ENCODE results near the gene ARHGAP6.
A peak's percentile ranks its signal among the peaks of the same experiment; 100 is the strongest.

The ARHGAP6 gene, protein sequence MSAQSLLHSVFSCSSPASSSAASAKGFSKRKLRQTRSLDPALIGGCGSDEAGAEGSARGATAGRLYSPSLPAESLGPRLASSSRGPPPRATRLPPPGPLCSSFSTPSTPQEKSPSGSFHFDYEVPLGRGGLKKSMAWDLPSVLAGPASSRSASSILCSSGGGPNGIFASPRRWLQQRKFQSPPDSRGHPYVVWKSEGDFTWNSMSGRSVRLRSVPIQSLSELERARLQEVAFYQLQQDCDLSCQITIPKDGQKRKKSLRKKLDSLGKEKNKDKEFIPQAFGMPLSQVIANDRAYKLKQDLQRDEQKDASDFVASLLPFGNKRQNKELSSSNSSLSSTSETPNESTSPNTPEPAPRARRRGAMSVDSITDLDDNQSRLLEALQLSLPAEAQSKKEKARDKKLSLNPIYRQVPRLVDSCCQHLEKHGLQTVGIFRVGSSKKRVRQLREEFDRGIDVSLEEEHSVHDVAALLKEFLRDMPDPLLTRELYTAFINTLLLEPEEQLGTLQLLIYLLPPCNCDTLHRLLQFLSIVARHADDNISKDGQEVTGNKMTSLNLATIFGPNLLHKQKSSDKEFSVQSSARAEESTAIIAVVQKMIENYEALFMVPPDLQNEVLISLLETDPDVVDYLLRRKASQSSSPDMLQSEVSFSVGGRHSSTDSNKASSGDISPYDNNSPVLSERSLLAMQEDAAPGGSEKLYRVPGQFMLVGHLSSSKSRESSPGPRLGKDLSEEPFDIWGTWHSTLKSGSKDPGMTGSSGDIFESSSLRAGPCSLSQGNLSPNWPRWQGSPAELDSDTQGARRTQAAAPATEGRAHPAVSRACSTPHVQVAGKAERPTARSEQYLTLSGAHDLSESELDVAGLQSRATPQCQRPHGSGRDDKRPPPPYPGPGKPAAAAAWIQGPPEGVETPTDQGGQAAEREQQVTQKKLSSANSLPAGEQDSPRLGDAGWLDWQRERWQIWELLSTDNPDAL (N-terminal part only)

DNA sequence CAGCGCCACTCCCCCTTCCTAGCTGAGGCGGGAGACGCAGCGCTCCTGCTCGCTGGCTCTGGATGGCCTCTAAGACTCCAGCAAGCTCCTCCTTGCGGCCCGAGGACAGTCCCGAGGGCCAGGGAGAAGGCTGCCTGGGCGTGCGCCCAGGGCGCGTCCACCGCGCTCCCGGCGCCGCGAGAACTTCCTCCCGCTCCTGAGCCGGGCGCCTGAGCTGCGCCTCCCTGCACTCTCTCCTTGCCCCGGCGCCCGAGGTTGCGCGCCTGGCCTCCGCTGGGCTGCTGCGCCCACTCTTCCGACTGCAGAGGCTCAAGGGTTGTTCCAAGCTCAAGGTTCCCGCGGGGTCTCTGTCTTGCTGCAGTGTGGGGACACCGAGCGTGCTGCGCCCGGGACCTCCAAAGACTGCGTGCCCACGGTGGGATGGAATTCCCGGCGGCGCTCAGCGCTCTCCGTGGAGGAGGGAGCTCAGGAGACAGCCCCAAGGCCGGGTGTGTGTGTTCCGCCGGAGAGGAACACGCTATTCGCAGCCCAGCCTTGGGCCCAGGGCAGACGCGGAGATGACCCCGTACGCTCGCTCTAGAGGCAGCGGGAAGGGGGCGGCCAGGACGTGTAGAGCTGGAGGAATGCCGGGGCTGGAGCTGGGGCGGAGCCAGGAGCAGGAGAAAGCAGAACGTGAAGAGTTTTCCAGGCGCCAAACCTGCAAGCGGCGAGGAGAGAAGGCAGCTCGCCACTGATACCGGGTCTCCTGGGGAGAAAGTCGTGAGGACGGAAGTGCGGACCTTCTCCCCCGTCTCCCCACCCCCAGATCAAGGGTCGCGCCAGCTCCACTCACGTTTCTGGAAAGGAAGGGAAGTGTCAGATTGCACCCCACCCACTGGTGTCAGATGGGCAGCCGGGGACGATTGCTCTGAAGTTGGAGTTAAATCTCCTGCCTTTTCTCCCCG, at the start of gene ARHGAP6:
TSS of gene ARHGAP6 (minus strand) at position 753 of the 944 bp plus-strand sequence. CDS start 1,092 bp downstream, outside the sequence.
- H3K9me3 Mint-ChIP-seq, result no peaks in the 10 kb centered on the region
- H3K4me1 Mint-ChIP-seq (ENCODE audit: low read depth), result peaks cover 9% of the 10 kb centered on the region
- peaks cover 51% of the 10 kb centered on the region for H3K27me3 Mint-ChIP-seq
- peak within 1 kb of the TSS; percentile 26 for H3K4me3 Mint-ChIP-seq
- H3K36me3 Mint-ChIP-seq (ENCODE audit: low read depth), result no peaks in the 10 kb centered on the region
- no peak within 1 kb of the TSS for H3K27ac Mint-ChIP-seq

DNA sequence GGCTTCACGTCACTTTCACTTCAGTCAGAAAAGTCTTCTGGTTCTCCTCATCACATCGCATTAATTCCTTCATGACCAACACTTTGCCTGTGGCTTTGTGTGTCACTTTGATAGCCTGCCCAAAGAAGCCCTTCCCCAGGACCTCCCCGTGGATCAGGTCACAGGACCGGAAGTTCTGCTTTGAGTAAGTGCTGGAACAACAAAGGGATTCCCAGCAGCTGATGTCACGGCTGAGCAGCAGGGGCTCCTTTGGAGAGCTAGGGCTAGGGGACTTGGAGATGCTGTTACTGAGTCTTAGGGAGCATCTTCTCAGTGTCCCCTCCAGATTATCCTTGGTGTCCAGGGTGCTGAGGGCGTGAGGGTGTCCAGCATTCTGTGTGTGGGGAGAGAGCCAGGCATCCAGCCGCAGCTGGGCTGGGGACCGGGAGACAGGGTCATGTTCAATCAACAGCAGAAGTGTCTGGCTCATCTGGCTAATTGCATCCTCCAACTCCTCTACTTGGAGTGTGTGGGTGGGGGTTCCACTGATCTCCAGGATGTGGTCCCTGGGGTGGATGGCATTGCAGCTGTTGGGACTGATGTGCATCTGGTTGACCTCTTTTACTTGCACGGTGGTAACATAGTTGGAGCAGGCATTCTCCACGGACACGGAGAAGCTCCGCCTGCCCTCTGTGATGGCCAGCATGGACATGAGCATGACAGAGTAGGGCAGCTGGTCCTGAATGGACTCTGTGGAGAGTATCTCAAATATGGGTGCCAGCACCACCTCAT, 39.2 kb upstream of the ARHGAP6 start:
- Mint-ChIP-seq H3K9me3 (no peaks in the 10 kb centered on the region), H3K27ac (no peak overlapping the region), H3K36me3 (ENCODE audit: low read depth) (no peaks in the 10 kb centered on the region), H3K4me1 (ENCODE audit: low read depth) (no peaks in the 10 kb centered on the region), H3K27me3 (no peaks in the 10 kb centered on the region), H3K4me3 (no peak overlapping the region)

DNA sequence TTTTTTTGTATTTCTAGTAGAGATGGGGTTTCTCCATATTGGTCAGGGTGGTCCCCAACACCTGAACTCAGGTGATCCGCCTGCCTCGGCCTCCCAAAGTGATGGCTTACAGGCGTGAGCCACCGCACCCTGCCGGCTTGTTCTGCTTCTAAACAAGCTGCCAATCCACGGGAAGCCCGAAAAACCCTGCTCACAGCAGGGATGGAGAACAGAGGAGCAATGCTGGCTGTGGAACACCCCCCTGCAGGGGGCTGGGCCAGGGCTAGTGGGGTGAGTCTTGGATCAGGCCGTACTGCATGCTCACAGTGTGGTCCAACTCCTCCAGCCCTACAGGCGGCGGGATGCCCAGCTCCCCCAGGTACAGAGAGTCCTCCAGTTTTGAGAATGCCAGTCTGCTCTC, 38.1 kb upstream of the ARHGAP6 start:
- Mint-ChIP-seq H3K4me3 (no peak overlapping the region), H3K4me1 (ENCODE audit: low read depth) (no peaks in the 10 kb centered on the region), H3K9me3 (no peaks in the 10 kb centered on the region), H3K36me3 (ENCODE audit: low read depth) (no peaks in the 10 kb centered on the region), H3K27ac (no peak overlapping the region), H3K27me3 (no peaks in the 10 kb centered on the region)

DNA sequence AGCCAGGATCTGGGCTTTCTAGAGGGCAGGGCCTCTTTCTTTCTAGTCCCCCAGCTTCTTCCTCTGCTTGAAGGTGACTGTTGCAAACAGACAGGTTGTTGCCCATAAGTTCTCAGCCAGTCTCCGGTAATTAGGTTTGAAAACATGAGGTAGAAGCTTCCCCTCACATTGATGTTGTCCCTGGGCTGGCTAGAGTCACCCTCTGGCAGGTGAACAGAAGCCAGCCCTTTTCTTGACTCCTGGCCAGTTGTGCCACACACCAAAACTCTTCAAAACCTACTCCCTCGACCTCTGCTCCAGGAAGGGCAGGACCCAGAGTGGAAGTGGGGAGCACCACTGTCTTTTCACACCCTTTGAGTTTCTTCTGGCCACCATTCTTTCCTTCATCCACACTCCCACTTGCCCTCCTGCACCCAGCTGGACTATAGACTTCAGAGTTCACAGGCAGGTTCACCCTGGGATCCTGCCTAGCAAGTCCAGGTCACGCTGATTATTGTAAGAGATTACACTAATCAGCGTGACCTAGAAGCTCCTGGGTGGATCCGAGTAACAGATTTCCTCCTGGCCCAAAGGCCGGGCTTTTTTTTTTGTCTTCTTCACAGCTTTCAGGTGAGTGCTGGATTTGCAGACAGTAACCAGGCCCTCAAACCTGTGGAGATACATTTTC, 37.4 kb upstream of the ARHGAP6 start:
- no peak overlapping the region for H3K4me3 Mint-ChIP-seq
- H3K27ac Mint-ChIP-seq, result no peak overlapping the region

DNA sequence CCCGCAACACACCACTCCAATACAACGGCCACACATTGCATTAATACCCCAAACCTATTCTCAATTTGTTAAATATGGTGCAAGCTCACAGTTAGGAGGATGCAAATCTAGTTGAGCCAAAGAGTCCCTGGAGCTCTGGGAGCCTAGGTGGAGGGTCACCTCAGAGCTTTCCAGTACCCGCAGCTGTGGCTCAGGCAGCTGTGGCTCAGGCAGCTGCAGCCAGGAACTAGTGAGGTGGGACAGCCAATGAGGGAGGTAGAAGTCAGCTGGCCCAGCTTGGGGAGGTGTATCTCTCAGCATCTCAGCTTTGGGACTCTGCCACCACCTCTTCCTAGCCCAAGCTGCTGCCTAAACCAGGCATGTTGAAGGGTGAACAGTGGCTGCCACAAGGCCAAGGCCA, 36.7 kb upstream of the ARHGAP6 start:
- Mint-ChIP-seq H3K9me3 (no peaks in the 10 kb centered on the region), H3K27ac (no peak overlapping the region), H3K4me3 (no peak overlapping the region)

More for the DNA sequence above, 37.4 kb upstream of the ARHGAP6 start:
- Mint-ChIP-seq H3K4me1 (ENCODE audit: low read depth) (no peaks in the 10 kb centered on the region), H3K27me3 (no peaks in the 10 kb centered on the region), H3K36me3 (ENCODE audit: low read depth) (no peaks in the 10 kb centered on the region), H3K9me3 (no peaks in the 10 kb centered on the region)

DNA sequence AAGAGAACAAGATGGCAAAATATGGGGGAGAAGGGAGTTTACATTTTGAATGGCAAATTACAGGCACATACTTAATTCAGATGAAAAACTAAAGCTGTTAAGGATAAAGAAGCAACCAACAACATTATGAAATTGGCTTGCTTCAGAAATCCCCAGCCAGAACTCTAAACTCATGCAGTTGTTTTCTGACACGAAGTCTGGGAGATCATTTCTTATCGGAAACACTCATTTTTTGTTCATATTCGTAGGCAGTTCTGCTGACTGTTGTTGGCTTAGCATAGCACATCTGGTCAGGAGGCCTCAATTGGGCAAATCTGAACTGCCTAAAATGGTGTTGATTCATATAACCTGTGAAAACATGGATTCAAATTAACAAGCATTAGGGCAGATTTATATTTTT, 33.0 kb upstream of the ARHGAP6 start:
- Mint-ChIP-seq H3K4me3 (no peak overlapping the region), H3K36me3 (ENCODE audit: low read depth) (no peaks in the 10 kb centered on the region), H3K4me1 (ENCODE audit: low read depth) (no peaks in the 10 kb centered on the region), H3K27me3 (peaks cover 10% of the 10 kb centered on the region), H3K27ac (no peak overlapping the region), H3K9me3 (no peaks in the 10 kb centered on the region)

More for the DNA sequence above, 36.7 kb upstream of the ARHGAP6 start:
- Mint-ChIP-seq H3K4me1 (ENCODE audit: low read depth) (no peaks in the 10 kb centered on the region), H3K27me3 (no peaks in the 10 kb centered on the region), H3K36me3 (ENCODE audit: low read depth) (no peaks in the 10 kb centered on the region)

DNA sequence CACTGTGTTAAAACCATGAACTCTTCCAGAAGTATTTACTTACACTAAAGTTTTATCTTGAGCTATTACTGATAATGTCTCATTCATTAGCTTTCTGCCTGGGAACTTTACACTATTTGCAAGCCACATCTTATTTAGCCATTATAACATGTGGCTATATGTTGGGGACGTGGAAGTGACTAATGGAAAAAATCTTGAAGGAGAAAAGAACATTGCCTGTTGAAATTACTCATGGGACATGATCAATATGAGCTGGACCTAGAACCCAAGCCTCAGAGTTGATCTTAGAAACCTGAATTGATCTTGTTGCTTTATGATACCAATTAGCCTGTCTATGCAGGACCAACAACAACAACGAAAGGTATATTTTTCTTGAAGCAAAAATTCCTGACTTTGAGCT, 22.5 kb upstream of the ARHGAP6 start:
- Mint-ChIP-seq H3K4me3 (no peak overlapping the region), H3K36me3 (ENCODE audit: low read depth) (no peaks in the 10 kb centered on the region), H3K4me1 (ENCODE audit: low read depth) (no peaks in the 10 kb centered on the region), H3K27ac (no peak overlapping the region), H3K27me3 (peaks cover 4% of the 10 kb centered on the region), H3K9me3 (no peaks in the 10 kb centered on the region)

DNA sequence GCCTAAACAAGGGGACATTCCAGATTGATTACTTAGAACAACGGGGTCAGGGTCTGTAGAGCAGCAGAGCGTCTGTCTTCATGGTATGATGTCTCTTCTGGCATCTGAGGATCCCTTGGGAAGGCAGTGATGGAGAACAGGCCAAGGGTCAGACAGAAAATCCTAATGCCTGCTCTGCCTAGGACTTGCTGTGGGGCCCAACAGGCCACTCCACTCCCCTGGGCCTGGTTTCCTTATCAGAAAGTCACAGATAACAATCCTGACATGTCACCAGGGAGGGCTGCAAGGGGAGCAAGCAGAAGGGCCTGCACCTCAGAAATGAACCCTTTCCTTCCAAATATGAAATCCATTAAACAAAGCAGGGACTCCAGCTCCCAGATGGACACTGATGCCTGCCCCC, 21.4 kb upstream of the ARHGAP6 start:
- peaks cover 4% of the 10 kb centered on the region for H3K27me3 Mint-ChIP-seq
- H3K9me3 Mint-ChIP-seq, result no peaks in the 10 kb centered on the region
- H3K4me1 Mint-ChIP-seq (ENCODE audit: low read depth), result no peaks in the 10 kb centered on the region
- no peaks in the 10 kb centered on the region for H3K36me3 Mint-ChIP-seq (ENCODE audit: low read depth)
- no peak overlapping the region for H3K27ac Mint-ChIP-seq
- no peak overlapping the region for H3K4me3 Mint-ChIP-seq

DNA sequence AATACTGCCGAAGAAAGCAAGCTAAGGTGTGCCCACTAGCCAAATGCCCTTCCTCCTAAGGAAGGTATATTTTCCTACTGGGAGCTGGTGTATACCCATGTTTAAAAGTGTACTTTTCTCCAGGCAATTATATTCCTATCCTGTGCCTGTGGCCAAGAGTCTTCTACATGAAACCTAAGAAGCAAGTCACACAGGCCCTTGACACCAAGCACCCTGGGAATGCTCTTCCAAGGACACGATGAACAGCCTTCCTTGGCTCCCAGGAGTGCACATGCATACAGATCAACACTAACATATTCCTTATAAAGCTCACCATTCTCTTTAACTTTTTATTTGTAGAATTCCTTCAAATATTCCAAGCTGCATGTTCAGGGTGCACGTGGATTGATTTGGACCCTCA, 17.3 kb upstream of the ARHGAP6 start:
- Mint-ChIP-seq H3K27ac (no peak overlapping the region), H3K4me1 (ENCODE audit: low read depth) (no peaks in the 10 kb centered on the region), H3K4me3 (no peak overlapping the region), H3K36me3 (ENCODE audit: low read depth) (no peaks in the 10 kb centered on the region), H3K9me3 (no peaks in the 10 kb centered on the region), H3K27me3 (no peaks in the 10 kb centered on the region)

DNA sequence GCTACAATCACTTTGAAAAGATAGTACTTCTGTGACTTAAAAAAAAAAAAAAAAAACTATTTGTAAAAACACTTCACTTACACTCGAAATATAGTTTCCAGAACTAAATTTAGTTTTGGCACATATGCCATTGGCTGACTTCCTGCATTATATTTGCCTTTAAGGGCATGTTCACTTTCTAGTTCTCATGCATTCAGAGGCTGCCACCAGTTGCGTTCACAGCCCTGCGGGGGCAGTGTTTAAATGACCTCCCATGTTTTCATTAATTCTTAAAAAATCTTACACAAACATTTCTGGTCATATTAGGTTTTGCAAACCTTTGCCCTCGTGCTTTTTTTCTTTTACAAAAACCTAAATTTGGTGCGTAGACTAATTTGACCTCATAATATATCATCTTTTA, 12.4 kb upstream of the ARHGAP6 start:
- Mint-ChIP-seq H3K4me1 (ENCODE audit: low read depth) (no peaks in the 10 kb centered on the region), H3K9me3 (no peaks in the 10 kb centered on the region), H3K27me3 (no peaks in the 10 kb centered on the region), H3K36me3 (ENCODE audit: low read depth) (no peaks in the 10 kb centered on the region), H3K27ac (no peak overlapping the region), H3K4me3 (no peak overlapping the region)

DNA sequence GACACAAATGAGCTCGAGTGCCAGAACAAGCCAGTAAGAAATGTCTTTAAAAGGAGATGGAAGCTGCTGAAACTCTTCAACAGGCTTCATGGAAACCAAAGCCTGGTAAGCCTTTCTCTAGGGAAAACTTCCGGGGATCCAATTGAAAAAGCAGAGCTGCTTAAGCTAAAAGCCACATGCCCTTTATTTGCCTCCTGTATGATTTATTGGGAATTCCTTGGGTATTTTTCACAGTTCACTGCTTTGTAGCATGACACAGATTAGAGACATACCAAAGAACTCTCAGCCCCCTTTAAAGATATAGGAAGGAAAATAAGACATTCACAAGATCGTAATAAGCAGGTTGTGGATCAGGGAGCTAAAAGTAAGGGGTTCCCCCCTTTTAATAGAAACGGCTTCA, 6.5 kb upstream of the ARHGAP6 start:
- Mint-ChIP-seq H3K27ac (no peak overlapping the region), H3K36me3 (ENCODE audit: low read depth) (no peaks in the 10 kb centered on the region), H3K4me1 (ENCODE audit: low read depth) (no peaks in the 10 kb centered on the region), H3K9me3 (no peaks in the 10 kb centered on the region), H3K4me3 (no peak overlapping the region), H3K27me3 (peaks cover 23% of the 10 kb centered on the region)

DNA sequence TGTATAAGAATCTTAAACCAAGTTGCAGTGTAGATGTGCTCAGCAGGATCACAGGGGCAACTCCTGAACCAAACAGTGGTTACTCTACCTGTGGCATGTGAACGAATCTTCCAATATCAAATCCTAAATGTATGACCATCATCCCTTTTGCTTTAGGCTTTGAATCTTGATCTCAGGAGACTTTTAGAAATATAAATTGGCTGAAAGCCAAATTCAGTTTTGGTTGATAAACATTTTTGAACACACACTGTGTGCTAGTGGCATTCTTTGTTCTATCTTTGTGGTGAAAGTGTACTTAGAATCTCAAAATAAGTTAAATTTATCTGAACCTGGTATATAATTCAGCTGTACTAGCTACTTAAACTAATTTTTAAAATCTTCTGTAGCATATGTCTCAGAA, 4.6 kb upstream of the ARHGAP6 start:
- H3K4me3 Mint-ChIP-seq, result no peak overlapping the region
- H3K4me1 Mint-ChIP-seq (ENCODE audit: low read depth), result peaks cover 9% of the 10 kb centered on the region
- H3K27me3 Mint-ChIP-seq, result peaks cover 39% of the 10 kb centered on the region
- H3K36me3 Mint-ChIP-seq (ENCODE audit: low read depth), result no peaks in the 10 kb centered on the region
- H3K27ac Mint-ChIP-seq, result no peak overlapping the region
- H3K9me3 Mint-ChIP-seq, result no peaks in the 10 kb centered on the region

DNA sequence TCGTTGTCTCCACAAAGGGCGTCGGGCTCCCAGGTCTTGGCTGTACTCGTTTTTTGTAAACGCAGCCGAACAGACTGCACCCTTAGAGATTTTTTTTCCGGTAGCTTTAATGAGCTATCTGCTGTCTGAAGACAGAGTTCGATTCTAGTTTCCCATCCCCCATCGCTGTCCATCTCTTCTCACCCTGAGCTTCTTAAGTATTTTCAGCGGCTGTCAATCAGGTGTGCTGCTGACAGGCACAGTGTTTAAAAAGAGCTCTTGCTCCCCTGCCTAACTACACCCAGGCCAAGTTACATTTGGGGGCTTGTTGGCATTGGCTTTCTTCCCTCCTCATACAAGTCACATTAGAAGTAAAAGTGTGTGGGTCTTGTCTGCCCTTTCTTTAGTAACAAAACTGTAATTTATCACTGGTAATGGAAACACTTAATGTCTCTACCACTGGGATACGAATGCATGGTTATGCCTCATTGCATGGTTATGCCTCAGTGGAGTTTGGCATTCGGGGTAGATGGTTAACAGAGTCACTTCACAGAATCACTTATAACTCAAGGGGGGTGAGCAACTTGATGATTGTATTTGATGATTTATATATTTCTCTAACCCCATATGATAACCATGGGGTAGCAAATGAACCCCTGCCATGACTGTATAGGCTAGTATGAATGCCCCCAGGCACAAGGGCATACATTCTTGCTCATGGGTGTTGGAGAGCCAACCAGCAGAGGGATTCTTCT, 1.4 kb upstream of the ARHGAP6 start:
- Mint-ChIP-seq H3K4me3 (no peak overlapping the region), H3K9me3 (no peaks in the 10 kb centered on the region), H3K4me1 (ENCODE audit: low read depth) (peaks cover 9% of the 10 kb centered on the region), H3K36me3 (ENCODE audit: low read depth) (no peaks in the 10 kb centered on the region), H3K27ac (no peak overlapping the region), H3K27me3 (peaks cover 53% of the 10 kb centered on the region)

Measured in stimulated activated naive CD8-positive, alpha-beta T cell treated with anti-CD3 and anti-CD28 coated beads, Interleukin-15, Interleukin-2, amounts not matched to agents 100 ng/mL and 50 ng/mL, for 24 hours (primary cell).